ENCODE results near the gene GAPT.
A peak's percentile ranks its signal among the peaks of the same experiment; 100 is the strongest.

GAPT gene

GRCh38 chr5:58462154-58462553 is 29.1 kb upstream of the GAPT start:
- no peak for DNase-seq

GRCh38 chr5:58462623-58463230 is 28.5 kb upstream of the GAPT start:
- DNase-seq, result peak; percentile 71

DNA sequence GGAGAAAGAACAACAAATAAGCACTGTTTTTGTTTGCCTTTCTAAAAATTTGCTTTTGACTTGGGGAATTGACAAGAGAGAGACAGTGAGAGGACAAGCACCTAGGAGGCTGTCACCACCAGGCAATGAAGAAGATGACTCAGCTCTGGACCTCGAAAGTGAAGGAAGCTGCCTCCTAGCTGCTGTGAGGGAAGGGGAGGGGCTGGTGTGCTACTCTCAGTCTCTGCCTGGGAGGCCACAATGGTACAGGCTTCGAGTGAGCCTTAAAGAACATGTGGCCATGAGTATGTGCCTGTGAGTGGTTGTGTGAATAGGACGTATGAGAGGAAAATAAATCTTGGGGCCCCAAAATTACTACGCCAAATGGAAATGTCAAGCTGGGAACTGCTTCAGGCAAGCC is 24.3 kb upstream of the GAPT start:
- peak; percentile 4 for DNase-seq

GRCh38 chr5:58469896-58470295 is 21.3 kb upstream of the GAPT start:
- no peak for DNase-seq

DNA sequence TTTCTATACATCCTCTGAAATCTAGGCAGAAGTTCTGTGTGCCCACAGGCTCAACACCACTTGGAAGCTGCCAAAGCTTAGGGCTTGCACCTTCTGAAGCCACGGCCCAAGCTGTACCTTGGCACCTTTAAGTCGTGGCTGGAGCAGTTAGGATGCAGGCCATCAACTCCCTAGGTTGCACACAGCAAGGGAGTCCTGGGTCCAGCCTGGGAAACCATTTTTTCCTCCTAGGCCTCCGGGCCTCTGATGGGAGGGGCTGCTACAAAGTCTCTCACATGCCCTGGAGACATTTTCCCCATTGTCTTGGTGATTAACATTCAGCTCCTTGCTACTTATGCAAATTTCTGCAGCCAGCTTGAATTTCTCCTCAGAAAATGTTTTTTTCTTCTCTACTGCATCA is 15.8 kb upstream of the GAPT start:
- no peak for DNase-seq

DNA sequence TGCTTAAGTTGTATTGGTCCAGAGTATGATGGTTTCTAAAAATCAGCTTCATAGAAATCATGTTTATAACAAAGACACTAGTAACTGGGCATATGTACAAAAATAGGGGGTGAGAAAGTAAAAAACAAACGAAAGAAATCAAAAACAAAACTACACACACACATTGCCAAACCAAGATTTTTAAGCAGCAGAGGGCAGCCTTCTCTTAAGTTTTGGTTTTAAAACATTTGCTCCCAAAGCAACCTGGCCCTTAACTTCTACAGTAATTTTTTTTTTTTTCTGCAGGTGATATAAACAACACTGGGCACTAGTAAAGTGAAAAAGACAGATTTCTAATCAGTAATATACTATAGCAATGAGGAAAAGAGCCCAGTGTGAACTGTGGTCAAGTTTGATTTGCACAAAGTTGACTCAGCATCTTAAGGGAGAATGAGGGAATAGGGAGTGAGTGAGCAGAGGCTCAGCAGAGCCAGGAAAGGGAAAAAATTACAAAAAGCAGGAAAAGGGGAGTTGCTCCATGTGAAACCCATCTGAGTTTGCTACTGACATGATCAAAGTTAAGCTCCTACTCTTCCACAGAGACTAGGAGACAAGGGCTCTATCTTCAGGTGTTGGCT is 13.4 kb upstream of the GAPT start:
- no peak for DNase-seq

- DNase-seq, result no peak
Measured at GRCh38 chr5:58481066-58481676, 10.1 kb upstream of the GAPT start.

DNA sequence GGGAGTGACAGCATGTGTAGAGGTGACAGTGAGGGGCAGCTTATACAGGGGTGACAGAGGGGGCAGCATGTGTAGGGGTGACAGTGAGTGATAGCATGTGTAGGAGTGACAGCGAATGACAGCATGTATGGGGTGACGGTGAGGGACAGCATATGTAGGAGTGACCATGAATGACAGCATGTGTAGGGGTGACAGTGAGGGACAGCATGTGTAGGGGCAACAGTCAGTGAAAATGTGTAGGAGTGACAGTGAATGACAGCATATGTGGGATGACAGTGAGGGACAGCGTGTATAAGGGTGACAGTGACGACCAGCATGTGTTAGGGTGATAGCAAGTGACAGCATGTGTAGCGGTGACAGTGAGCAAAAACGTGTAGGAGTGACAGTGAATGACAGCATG is 9.4 kb upstream of the GAPT start:
- no peak for DNase-seq

DNA sequence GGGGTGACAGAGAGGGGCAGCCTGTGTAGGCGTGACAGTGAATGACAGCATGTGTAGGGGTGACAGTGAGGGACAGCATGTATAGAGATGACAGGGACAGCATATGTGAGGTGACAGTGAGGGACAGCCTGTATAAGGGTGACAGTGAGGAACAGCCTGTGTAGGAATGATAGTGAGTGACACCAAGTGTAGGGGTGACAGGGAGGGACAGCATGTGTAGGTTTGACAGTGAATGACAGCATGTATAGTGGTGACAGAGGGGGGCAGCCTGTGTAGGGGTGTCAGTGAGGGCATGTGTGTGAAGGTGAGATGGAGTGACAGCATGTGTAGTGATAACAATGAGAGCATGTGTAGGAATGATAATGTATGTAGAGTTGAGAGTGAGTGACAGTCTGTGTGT is 8.7 kb upstream of the GAPT start:
- no peak for DNase-seq

DNA sequence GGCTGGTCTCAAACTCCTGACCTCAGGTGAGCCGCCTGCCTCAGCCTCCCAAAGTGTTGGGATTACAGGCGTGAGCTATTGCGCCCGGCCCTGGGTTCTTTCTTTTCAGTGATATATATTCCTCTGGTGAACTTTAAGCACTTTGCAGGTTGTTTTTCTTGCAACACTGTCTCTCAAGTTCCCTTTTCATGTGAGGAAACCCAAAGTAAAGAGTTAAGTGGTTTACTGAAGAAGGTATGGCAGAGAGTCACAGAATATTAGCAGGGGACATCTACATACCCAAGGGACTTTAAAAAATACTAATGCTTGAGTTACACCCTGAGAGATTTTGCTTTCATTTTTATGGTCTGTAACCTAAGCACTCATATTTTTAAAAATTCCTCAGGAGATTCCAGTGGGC is 6.7 kb upstream of the GAPT start:
- DNase-seq, result no peak

DNA sequence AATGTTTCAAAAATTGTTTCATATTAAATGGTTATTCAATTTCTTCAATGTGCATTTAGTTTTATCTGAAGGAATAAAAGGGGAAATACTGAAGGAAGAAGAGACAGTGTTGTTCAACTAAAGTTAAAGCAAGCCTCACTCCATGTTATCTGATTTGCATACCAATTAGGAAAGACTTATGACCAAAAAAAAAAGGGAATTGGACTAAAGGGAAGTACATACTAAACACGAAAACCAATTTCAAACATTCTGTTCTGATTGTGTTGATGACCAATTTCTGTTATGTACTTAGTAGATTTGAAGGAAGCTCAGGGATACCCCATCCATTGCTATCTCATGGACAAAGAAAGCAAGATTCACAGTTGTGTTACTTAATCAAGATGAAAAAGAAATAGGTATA is 4.9 kb upstream of the GAPT start:
- DNase-seq, result no peak

DNA sequence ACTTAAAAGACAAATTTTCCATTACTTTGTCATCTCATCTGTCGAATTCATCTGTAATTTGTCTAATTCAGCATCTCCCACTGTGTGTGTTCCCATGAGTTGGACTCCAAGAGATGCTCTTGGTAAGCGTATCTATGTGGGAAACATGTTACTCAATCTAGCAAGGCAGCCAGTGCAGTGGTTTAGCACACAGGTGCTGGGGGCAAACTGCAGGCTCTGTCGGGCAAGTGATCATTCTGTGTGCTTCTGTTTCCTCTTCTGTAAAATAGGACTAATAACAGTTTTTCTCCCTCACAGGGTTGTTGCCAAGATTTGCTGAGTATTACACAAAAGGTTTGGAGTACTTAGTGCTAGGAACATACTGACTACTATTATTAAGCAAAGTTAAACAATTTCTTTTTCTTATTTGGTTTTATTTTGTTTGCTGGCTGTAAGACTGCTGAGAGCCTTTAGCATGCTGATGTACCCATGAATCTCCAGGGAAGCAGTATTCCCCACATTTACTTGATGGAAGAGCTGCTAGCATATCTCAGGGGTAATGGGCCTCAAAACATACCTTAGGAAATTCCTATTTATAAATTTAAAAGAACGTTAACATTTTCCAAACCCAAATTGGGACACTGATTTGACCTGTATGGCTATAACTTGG is 709 bp upstream of the GAPT start:
- no peak for DNase-seq

- no peak for DNase-seq
Measured at GRCh38 chr5:58493141-58493540, 1.9 kb downstream of the GAPT start.

DNA sequence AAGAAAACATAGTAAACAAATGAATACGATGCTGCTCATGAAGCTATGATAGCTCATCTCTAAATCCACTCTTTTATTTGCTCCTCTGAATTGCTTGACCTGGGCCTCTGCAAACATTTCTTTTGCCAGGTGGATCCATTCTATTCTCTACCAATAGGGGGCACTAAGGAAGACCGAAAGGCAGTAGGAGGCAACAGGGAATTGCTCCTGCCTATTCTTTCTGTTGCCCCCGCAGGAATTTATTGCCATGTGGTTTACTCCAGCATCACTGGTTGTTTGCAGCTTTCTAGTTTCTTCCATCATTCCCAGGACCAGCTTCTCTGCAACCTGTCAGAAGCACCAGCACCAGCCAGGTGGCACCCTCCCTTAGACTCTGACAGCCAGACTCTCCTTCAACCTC is 5.3 kb downstream of the GAPT start:
- no peak for DNase-seq

DNA sequence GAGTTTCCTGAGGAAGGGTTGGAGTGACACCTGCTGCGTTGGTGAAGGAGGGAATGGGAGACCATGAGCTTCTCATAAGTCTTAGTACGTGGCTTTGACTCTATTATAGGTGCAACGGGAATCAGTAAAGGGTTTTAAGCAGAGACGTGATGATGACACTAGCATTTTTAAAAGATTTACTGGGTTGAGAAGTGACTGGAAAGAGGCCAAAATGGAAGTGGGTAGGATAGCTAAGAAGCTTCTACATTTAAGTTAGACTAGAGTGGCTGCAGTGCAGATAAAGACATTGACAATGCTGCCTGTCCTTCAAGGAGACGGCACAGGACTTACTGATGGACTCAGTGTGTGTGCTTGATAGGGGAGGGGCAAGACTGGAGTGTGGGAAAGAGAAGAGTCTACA is 6.2 kb downstream of the GAPT start:
- no peak for DNase-seq

DNA sequence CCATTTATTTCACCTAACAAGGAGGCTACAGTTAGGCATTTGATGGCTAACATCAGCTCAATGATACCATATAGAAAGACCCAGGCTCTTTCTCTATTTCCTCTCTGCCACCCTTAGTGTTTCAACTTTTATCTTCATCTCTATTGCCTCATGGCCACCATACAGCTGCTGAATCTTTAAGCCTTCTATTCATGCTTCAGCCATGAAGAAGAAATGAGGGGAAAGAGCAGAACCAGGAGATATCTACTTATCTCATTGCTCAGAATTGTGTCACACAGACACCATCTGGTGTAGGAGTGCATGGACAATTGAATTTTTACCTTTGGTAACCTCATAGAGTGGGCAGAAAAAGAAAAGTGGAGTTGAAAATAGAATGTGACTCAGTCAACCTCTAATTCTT is 6.7 kb downstream of the GAPT start:
- no peak for DNase-seq

- no peak for DNase-seq
Measured at GRCh38 chr5:58498340-58498942, 7.2 kb downstream of the GAPT start.

- DNase-seq, result no peak
Measured at GRCh38 chr5:58499231-58499630, 8.0 kb downstream of the GAPT start.

DNA sequence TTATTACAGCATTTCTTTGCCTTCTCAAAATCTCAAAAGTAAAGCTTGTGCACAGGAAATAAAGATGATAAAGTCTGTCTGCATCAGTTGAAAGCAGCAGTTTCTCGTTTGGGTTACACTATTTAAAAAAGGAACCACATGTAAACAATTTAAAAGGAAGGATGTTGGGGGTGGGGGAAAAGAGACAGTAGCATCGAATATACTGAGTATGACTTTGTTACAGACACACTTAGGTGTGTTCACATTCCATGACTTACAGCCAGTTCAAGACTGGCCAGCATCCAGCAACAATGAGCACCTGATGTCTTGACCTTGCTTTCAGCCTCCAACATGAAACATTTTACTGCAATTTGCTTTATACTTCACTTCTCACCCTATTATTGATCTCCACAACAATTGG is 8.7 kb downstream of the GAPT start:
- DNase-seq, result no peak

DNA sequence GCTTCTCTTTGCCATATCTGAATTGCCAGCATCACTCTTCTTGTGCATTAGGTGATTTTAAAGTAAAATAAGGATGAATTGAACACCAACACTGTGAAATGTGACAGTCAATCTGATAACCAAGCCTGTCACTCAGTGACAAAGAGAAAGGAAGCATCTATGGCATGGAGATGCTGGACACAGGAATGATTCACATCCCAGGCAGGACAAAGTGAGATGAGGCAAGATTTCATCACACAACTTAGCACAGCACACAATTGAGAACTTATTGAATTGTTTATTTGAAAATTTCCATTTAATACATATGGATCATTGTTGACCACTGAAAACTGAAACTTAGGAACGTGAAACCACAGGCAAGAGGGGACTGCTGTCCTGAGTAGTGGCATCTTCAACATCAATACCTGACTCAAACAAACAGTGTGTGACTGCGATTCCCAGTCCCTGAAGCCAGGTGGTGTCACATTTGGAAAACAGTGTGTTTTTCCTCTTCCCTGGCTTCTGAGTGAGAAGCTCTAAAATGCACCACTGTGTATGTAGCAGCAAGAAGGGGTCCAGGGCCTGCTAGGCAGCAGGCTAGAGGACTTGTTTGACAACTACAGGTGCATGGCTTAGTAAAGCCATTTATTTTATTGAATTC is 10.7 kb downstream of the GAPT start:
- DNase-seq, result no peak

- no peak for DNase-seq
Measured at GRCh38 chr5:58503390-58504046, 12.3 kb downstream of the GAPT start.

- no peak for DNase-seq
Measured at GRCh38 chr5:58504766-58505165, 13.5 kb downstream of the GAPT start.

DNA sequence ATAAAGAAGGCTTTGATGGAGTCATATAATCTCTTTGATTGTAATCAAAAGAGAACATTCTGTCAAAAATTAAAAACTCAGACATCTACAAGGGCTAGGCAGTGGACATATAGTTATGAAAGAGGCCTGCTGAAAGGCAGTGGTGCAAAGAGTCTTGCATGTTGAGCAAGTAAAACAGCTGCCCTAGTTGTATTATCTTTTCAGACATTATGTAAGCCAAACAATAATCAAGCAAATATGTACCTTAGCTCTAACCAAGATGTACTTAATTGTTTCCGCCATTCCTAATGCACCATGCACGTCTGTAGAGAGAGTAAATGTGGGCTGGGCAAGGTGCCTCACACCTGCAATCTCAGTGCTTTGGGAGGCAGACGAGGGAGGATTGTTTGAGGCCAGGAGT is 14.3 kb downstream of the GAPT start:
- no peak for DNase-seq

All from CD4-positive, alpha-beta T cell treated with Interleukin-12 subunit alpha and Interleukin-12 subunit beta, for 1 hour (primary cell).